DND-41 (cell line): ENCODE results near the gene OPTN.

Source experiments
- ATAC-seq: fragments of 200-7000 bp; cut with Tn5 transposase; 3 replicates; pipeline ENCODE4 v1.9.1; 2021; ENCODE audit warnings: low read depth; ENCODE audit not compliant: insufficient read depth
- DNase-seq: peaks from one replicate; pipeline ENCODE4 v3.0.0-alpha.2; 2020
- H2AFZ ChIP-seq: 2 replicates; pipeline ENCODE4 v1.6.0; 2012; ENCODE audit warnings: low read depth, low read length
- H3K27ac ChIP-seq: 2 replicates; pipeline ENCODE4 v1.5.1; 2012; ENCODE audit warnings: low read length, inconsistent platforms
- H3K27me3 ChIP-seq: fragments of 200-600 bp; sonication (generic); 2 replicates; pipeline ENCODE4 v1.6.0; 2012; ENCODE audit warnings: low read length, mild to moderate bottlenecking, inconsistent platforms; ENCODE audit not compliant: insufficient read depth, poor library complexity
- H3K36me3 ChIP-seq: 2 replicates; pipeline ENCODE4 v1.5.1; 2012; ENCODE audit warnings: low read length, inconsistent platforms; ENCODE audit not compliant: insufficient read depth
- H3K4me1 ChIP-seq: 2 replicates; pipeline ENCODE4 v1.5.1; 2012; ENCODE audit warnings: mild to moderate bottlenecking, low read length; ENCODE audit not compliant: insufficient read depth
- H3K4me2 ChIP-seq: 2 replicates; pipeline ENCODE4 v1.6.0; 2012; ENCODE audit warnings: mild to moderate bottlenecking, moderate library complexity, low read length, inconsistent platforms; ENCODE audit not compliant: insufficient read depth
- H3K4me3 ChIP-seq, 2 experiments: fragments of 200-600 bp in 1 of 2; shearing (Covaris generic) in 1 of 2; 2 replicates each; pipeline ENCODE4 v1.5.1; 2012 to 2016; ENCODE audit warnings: inconsistent platforms in 2 of 2, low read length in 2 of 2, mild to moderate bottlenecking in 2 of 2, low read depth in 1 of 2, moderate library complexity in 1 of 2
- H3K79me2 ChIP-seq: 2 replicates; pipeline ENCODE4 v1.6.0; 2012; ENCODE audit warnings: low read length, inconsistent platforms; ENCODE audit not compliant: insufficient read depth
- H3K9ac ChIP-seq: 2 replicates; pipeline ENCODE4 v1.6.0; 2012; ENCODE audit warnings: low read depth, mild to moderate bottlenecking, inconsistent platforms, low read length, moderate library complexity
- H3K9me3 ChIP-seq: 2 replicates; pipeline ENCODE4 v1.5.1; 2012; ENCODE audit warnings: low read length, moderate library complexity, mild to moderate bottlenecking, inconsistent platforms; ENCODE audit not compliant: insufficient read depth, severe bottlenecking
- H4K20me1 ChIP-seq: 2 replicates; pipeline ENCODE4 v1.6.0; 2012; ENCODE audit warnings: low read length; ENCODE audit not compliant: insufficient read depth
- EZH2 ChIP-seq: IDR thresholded peaks from 3 replicates; pipeline ENCODE4 v1.6.1; 2012; ENCODE audit warnings: borderline replicate concordance, low read depth, mild to moderate bottlenecking, moderate library complexity, low read length, inconsistent platforms; ENCODE audit not compliant: severe bottlenecking
- TF ChIP-seq, protein P1 (sequence below): IDR thresholded peaks from 2 replicates; pipeline ENCODE4 v1.5.1; 2012; ENCODE audit warnings: borderline replicate concordance, low read length, moderate library complexity, mild to moderate bottlenecking; ENCODE audit not compliant: poor library complexity, severe bottlenecking; ENCODE audit errors: extremely low read depth

Gene OPTN

DNA sequence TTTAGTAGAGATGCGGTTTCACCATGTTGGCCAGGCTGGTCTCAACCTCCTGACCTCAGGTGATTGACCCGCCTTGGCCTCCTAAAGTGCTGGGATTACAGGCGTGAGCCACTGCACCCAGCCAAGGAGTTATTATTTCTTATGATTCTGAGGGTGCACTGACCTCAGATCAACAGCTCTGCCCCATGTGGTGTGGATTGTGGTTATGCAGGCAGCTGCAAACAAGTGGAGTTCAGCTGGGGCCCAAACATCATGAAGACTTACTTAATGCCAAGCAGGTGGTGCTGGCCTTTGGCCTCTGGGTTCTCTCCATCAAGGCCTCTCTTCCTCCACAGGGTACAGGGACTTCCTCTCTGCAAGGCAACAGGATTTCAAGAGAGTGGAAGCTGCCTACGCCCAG lies 45.1 kb upstream of the OPTN start:
- Histone ChIP-seq H3K79me2 (no peaks in the 10 kb centered on the region), H3K36me3 (no peaks in the 10 kb centered on the region), H2AFZ (no peak overlapping the region), H3K4me1 (no peaks in the 10 kb centered on the region), H3K4me3 (no peak overlapping the region), H3K9me3 (no peaks in the 10 kb centered on the region), H3K27ac (no peak overlapping the region), H3K27me3 (no peaks in the 10 kb centered on the region), H3K9ac (no peak overlapping the region), H3K4me2 (no peak overlapping the region), H4K20me1 (no peaks in the 10 kb centered on the region)
- 0 out of 3 replicates have a peak, but pooled peaks have one; percentile 31 for ATAC-seq
- DNase-seq: peak; percentile 8
- TF ChIP-seq, protein P1, sequence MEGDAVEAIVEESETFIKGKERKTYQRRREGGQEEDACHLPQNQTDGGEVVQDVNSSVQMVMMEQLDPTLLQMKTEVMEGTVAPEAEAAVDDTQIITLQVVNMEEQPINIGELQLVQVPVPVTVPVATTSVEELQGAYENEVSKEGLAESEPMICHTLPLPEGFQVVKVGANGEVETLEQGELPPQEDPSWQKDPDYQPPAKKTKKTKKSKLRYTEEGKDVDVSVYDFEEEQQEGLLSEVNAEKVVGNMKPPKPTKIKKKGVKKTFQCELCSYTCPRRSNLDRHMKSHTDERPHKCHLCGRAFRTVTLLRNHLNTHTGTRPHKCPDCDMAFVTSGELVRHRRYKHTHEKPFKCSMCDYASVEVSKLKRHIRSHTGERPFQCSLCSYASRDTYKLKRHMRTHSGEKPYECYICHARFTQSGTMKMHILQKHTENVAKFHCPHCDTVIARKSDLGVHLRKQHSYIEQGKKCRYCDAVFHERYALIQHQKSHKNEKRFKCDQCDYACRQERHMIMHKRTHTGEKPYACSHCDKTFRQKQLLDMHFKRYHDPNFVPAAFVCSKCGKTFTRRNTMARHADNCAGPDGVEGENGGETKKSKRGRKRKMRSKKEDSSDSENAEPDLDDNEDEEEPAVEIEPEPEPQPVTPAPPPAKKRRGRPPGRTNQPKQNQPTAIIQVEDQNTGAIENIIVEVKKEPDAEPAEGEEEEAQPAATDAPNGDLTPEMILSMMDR: no peak
- no peak for TF ChIP-seq EZH2

DNA sequence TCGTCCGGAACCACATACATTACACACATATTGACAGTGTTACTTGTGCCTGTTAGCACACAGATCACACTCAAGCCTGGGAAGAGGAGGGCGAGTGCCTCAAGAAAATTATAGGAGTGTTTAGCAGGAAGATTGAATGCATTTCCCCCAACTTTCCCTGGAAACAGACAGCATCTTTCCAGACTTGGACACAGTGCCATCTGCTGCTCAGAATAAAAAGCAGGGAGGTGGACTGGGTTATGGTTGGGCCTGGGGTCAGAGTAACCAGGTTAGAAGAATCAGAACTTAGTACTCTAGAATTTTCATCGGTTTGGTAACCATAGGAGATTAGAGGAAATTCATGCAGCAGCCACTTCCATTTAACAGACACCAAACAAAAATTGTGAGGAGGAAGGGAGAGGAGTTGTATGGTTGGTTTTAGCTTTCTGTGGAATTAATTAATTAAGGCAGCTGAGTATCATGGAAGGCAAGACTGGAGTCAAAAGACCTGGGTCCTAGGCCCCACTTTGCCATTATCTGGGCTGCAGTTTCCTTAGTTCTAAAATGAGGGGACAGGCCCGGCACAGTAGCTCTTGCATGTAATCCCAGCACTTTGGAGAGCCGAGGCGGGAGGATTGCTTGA lies 43.4 kb upstream of the OPTN start:
- Histone ChIP-seq H3K4me2 (no peak overlapping the region), H3K79me2 (no peaks in the 10 kb centered on the region), H3K4me1 (no peaks in the 10 kb centered on the region), H3K9me3 (no peaks in the 10 kb centered on the region), H3K36me3 (no peaks in the 10 kb centered on the region), H3K4me3 (no peak overlapping the region), H3K27me3 (peaks cover 4% of the 10 kb centered on the region), H4K20me1 (no peaks in the 10 kb centered on the region), H3K27ac (no peak overlapping the region), H3K9ac (no peak overlapping the region), H2AFZ (no peak overlapping the region)
- ATAC-seq (no peak), DNase-seq (no peak)
- no peak for TF ChIP-seq EZH2
- TF ChIP-seq, protein P1: peak; percentile 30

DNA sequence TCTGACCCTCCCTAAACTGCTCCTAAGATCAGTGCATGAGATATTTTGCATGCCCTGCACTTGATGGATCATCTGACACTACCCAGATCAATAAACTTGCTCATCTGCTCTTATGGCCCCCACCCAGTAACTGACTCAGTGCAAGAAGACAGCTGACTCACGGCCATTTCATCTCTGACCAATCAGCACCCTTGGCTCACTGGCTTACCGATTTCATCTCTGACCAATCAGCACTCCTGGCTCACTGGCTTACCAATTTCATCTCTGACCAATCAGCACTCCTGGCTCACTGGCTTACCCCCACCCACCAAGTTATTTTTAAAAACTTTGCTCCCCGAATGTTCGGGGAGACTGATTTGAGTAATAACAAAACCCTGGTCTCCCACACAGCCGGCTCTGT lies 37.2 kb upstream of the OPTN start:
- no peaks in the 10 kb centered on the region for H3K4me1 ChIP-seq
- peaks cover 9% of the 10 kb centered on the region for H3K27me3 ChIP-seq
- no peak overlapping the region for H3K27ac ChIP-seq
- H2AFZ ChIP-seq: no peak overlapping the region
- no peak overlapping the region for H3K9ac ChIP-seq
- no peak overlapping the region for H3K4me2 ChIP-seq
- H3K4me3 ChIP-seq: no peak overlapping the region
- ATAC-seq (no peak), DNase-seq (no peak)
- H4K20me1 ChIP-seq: no peaks in the 10 kb centered on the region
- TF ChIP-seq, protein P1: no peak
- no peak for TF ChIP-seq EZH2
- H3K79me2 ChIP-seq: no peaks in the 10 kb centered on the region
- no peaks in the 10 kb centered on the region for H3K36me3 ChIP-seq
- H3K9me3 ChIP-seq: no peaks in the 10 kb centered on the region
